SIG-M5 treated with dmso at 0.1 percent for 504 hours (cell line): ENCODE results near the gene TBCD.
"Not testable (repeated sequence)": the region's sequence is repeated elsewhere in the genome, so short reads cannot be mapped to it uniquely, and the experiment has no call there.

ENCODE experiments used
- DNase-seq: peaks from one replicate; lab custom pipeline; 2025; ENCODE audit not compliant: unreplicated experiment; lab: John Stamatoyannopoulos, UW

Gene TBCD

DNA sequence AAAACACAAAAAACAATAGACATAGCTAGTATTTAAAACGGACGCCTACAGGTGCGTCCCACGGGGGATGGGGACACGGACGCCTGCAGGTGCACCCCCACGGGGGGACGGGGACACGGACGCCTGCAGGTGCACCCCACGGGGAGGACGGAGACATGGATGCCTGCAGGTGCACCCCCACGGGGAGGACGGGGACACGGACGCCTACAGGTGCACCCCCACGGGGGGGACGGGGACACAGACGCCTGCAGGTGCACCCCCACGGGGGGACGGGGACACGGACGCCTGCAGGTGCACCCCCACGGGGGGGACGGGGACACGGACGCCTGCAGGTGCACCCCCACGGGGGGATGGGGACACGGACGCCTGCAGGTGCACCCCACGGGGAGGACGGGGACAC lies 212.6 kb downstream of the TBCD start:
- DNase-seq: not testable (repeated sequence)

DNA sequence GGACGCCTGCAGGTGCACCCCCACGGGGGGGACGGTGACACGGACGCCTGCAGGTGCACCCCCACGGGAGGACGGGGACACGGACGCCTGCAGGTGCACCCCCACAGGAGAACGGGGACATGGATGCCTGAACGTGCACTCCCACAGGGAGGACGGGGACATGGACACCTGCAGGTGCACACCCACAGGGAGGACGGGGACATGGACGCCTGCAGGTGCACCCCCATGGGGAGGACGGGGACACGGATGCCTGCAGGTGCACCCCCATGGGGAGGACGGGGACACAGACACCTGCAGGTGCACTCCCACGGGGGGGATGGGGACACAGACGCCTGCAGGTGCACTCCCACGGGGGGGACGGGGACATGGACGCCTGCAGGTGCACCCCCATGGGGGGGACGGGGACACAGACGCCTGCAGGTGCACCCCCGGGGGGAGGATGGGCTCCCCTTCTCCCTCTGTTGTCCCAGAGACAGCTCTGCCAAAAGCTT lies 213.0 kb downstream of the TBCD start:
- DNase-seq: no peak

DNA sequence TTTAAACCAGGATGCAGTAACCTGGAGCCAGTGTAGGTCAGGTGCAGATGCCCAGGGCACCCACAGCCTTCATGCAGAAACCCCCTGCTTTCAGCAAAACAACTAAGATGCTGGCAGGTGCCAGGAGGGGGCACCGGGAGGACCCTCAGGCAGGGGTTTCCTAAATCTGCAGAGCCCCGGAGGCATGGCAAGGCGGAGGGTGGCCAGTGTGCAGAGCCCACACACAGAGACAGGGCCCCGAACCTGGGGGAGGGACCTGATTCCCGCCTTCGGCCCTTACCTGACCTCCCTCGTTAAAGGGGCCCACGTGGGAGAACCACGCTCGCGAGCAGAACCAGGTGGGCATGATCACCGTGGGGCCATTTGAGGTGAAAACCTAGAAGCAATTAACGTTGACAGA lies 213.5 kb downstream of the TBCD start:
- DNase-seq: no peak

DNA sequence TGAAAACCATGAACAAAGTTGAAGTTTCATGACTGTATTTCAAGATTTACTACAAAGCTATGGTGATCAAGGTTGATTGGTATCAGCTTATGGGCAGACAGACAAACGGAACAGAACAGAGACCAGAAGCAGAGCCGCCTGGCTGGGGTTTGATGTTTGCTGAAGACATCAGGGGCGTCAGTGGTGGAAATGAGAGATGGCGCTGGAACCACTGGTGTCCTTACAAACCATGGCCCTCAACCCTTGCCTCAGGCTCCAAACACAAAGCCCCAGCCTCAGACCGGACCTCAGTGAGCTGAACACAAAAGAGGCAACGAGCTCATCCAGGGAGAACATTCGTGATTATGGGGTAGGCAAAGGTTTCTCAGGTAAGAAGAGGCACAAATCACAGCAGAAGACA lies 214.6 kb downstream of the TBCD start:
- DNase-seq: no peak

DNA sequence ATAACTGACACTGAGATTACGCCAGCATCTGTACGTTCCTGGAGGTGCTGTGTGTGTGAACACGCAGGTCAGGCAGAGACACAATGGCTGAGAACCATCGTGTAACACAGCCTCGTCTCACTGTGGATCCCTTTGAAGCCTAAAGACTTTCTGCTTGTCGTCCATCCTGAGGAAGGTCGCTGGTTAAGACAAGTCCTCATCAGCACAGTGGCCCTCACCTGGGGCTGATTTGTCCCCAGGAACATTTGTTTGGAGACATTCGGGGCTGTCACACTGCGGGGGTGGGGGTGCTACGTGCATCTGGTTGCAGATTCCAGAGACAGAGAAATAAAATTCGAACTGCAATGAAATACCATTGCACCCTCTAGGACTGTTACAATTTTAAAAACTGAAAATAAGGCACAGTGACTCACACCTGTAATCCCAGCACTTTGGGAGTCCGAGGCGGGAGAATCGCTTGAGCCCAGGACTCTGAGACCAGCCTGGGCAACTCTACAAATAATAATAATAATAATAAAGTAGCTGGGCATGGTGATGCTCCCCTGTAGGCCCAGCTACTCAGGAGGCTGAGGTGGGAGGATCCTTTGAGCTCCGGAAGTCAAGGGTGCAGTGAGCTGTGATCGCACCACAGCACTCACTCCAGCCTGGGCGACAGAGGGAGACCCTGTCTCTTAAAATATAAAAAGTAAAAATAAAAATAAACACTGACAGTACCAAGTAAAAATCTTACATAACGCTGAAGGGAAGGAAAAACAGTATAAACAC lies 215.6 kb downstream of the TBCD start:
- DNase-seq: no peak

DNA sequence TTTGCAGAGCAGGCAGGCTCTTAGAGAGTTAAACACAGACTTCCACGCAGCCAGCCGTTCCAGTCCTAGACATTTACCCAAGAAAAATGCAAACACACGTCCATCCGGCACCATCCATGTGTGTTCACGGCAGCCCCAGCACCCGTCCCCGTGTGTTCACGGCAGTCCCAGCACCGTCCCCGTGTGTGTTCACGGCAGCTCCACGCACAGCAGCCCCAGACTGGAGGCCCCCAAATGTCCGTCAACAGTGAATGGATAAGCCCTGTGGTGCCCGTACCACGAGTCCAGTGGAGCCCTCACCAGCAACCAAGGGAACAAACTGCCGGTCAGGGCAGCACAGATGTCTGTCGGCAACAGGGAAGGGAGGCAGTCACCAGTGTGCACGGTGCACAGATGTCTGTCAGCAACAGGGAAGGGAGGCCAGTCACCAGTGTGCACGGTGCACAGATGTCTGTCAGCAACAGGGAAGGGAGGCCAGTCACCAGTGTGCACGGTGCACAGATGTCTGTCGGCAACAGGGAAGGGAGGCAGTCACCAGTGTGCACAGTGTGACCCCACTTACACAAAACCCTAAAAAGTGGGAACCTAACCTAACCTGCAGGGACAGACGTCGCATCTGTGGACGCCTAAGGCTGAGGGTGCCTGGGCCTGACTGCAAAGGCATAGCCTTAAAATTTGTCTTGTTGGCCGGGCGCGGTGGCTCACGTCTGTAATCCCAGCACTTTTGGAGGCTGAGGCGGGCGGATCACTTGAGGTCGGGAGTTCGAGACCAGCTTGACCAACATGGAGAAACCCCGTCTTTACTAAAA lies 216.4 kb downstream of the TBCD start:
- not testable (repeated sequence) for DNase-seq

DNA sequence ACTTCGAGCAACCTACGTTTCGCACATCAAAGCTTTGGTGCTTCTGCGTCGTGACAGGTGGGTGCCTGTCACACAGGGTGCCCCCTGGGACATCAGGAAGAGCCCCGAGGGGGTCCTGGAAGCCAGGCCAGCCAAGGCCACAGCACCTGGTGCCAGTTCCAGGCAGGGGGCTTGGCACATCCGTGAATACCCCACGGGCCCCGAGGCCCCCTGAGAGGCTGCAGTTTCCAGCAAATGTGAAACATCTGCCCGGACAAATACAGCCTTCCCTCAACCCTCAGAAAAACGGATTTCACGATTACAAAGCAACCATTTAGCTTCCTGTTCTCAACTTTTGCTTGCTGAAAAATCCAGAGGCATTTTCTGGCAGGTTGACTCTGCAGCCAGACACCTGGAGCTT lies 218.2 kb downstream of the TBCD start:
- DNase-seq: no peak

DNA sequence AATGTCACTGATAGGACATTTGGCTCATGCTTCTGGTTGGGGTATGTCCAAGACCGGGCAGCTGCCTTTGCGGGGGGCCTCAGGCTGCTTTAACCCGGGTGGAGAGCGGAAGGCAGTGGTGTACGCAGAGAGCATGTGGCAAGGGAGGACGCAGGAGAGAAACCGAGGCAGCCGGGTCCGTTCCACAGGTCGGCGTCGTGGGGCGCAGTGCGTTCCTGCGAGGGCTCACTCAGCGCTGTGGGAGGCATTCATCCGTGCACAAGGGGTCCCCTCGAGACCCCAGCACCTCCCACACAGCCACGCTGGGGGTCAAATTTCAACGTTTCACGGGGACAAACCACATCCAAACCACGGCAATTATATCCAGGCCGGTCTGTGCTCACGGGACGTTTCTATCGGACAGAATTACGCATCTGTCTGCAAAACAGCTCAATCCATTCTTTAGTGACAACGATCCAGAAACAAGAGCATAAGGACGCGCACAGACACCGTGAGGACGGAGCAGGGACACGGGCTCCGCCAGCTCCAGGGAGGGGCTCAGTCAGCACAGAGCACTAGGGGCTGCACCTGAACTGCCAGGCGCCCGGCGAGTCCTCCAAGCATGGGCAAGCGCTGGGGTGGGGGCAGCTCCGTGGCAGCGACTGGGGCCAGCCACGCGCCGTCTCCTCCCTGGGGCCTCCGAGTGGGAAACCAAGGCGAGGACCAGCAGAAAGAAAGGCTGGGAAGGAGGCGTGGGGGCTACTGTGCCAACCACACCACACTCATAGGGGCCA lies 219.1 kb downstream of the TBCD start:
- DNase-seq: no peak

DNA sequence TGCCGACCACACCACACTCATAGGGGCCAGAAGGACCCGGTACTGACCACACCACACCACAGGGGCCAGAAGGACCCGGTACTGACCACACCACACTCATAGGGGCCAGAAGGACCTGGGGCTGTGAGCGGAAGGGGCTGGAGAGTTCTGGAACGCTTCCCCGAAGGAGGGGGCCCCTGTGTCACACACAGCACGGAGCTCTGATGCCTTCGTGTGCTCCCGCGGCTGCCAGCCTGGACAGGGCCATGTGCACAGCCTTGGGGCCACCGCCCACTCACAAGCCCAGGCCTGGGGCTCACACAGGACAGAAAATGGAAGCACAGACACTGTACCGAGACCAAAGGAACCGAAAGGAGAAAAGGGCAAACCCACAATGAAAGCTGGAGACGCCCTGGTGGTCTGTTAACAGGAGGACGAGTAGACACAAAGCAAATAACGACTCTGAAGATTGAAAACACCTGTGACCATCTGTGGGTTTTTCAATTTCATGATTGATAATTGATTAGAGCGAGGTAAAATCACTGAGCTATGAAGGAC lies 221.0 kb downstream of the TBCD start:
- DNase-seq: no peak

DNA sequence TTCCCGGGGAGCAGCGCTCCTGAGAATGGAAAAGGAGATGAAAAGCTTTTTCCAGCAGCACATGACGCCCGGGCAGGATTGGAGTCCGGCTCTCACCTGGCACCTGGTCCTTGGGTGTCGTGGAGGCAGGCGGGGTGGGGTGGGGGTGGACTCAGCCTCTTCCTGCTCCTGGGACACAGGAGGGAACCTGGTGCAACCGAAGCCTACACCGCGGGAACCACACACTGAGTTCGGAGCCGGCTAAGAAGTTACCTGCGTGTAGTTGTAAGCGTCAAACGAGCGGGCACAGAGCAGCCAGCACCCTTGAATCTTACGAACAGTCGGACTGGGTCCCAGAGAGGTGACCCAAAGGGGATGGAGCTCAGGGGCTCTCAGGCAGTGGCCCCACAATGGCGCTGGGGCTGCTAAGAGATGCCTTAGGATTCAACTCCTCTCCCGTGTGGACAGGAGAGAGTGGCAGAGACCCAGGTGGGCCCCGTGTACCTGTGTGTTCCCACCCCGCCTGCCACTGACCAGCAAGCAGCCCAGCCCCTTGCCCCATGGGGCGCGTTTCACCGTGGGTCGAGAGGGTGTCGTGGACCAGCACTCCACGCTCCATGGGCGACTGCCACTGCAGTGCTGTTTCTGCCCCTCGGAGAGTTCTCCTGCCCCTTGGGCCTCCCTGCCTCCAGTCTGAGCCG lies 221.7 kb downstream of the TBCD start:
- no peak for DNase-seq

DNA sequence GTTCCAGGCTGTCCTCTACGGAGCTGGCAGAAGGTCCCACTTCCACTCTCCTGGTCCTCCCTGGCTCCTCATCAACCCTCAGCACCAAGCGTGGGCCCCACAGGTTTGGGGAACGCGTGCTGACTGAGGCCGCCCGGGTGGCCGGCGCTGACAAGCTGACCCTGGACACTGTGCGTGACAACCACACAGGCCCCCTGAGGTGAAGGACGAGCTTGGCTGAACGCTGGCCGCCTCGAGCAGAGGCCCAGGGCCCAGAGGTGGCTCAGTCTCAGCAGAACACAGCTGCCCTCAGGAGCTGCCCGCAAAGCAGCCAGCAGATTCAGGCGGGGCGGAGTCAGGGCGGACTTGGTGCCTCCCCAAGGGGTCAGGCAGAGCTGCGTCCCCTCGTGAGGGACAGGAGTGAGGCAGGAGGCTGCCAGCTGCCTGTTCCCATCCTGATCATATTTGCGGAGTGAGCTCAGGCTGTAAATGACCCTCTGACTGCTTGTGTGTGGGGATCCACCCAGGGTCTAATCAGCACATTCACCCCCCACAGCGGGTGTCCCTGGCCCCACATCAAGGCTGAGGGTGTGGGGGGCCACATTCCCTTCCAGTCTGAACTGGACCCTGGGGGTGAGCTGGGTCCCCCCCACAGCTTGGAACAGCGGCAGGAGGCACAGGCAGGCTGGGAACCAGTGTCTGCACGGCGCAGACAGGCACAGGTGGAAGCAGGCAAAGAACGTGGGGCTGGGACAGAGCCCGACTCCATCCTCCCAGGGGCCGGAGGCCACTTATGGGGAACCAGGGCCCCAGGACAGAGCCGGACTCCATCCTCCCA lies 222.5 kb downstream of the TBCD start:
- no peak for DNase-seq

DNA sequence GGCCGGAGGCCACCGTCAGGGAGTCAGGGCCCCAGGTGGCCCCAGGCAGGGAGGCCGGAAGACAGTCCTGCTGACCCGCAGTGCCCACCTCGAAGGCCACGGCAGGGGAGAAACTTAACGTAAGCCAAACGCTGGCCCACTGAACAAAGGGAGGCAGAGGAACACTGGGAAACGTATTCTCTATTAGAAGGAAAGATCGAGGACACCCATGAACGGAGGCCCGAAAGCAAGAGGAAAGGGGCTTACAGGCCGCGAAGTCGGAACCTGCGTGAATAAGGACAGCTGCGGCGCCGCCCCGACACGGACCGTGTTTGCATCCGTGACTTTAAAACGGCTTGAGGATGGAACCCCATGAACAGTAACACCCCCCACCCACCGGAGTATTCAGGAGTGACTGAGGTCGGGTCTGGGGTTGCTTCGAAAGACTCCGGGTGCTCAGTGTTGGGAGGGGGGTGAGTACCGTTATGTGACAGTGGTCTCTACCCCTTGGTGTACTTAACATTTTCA lies 225.2 kb downstream of the TBCD start:
- no peak for DNase-seq

DNA sequence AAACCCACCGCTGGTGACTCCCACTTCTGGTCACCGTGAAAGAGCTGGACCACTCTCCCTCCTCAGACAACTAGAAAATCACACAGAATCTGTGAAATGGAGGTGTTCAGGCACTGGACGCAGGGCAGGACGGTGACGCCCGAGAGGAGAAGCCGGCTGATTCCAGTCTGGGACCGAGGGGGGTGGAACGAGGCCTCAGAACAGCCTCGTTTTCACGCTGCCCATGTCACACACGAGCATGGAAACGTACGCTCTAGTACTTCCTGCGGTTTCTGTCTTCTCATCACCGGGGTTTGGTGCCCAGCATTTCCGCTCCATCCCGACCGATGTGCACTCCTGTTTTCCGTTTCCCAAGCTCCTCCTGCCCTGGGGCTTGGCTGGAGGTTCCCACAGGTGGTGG lies 225.7 kb downstream of the TBCD start:
- DNase-seq: no peak

DNA sequence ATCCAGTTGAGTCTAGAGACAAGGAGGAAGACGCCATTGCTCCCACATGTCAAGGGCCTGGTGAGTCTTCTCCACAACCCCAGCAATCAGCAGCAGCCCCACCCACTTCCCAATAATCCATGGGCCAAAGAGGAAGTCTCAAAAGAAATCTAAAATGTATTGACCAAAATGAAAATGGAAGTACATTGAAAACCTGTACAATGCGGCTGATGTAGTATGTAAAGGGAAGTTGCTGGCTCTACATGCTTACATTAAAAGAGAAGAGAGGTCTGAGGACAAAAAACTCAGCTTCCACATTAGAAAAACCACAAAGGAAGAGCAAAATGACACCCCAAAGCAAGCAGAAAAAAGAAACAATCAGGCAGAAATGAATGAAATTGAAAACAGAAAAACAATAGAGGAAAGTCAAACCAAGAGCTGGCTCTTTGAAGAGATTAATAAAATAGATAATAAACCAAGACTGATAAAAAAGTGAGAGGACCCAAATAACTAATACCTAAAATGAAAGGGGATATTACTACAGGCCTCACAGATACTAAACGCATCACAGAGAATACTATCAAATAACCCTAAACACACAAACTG lies 227.0 kb downstream of the TBCD start:
- peak; percentile 94 for DNase-seq

DNA sequence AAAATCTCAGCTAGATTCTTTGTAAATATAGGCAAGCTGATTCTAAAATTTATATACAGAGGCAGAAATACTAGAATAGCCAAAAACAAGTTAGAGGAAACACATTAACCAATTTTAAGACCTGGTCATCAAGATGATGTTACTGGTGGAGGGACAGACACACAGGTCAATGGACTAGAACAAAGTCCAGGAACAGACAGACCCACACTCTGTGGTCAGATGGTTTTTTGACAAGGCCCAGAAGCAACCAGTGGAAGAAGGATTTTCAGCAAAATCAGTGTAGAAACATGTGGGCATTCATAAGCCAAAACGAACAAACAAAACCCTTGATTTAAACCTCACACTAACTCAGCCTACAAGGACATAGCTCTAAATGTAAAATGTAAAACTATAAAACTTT lies 227.9 kb downstream of the TBCD start:
- DNase-seq: no peak

DNA sequence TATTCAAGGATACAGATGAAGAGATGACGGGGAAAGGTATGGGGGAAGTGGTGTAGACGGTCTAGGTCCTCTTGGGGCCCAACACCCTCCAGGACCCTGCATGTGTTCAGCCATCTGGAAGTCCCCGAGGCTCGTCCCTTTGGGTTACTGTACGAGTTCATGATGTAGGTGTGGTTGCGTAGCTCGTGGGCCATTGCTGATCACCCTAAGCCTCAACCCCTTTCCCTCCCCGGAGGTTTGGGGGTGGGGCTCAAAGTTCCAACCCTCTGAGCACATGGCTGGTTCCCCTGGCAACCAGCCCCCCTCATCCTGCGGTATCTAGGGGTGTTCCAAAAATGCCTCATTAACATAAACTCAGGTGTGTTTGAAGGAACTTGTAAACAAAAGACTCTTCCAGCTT lies 228.8 kb downstream of the TBCD start:
- DNase-seq: no peak

DNA sequence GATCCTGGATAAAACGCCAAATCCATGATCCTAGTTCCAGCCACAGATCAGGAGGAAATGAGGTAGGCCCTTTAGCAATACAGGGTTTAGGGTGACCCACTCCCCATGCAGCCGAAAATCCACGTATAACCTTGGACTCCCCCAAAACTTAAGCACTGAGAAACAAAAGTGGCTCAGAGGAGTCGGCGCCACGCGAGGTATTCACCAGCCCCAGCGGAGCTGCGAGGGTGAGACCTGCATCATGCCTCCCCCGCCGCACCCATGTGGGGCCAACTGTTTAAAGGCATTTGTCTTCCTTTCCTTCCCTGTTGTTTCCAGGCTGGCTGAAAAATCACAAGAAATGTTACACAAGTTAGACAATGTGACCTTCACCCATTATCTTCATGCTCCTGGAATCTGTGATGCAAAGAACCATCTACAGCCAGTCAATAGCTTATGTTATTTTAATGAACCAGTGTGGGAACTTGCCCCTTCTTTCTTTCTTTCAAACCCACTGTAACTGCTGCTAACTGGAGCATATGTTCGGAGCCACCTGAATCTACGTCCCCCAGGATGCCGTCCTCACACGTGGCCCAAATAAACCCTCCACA lies 229.4 kb downstream of the TBCD start:
- no peak for DNase-seq

DNA sequence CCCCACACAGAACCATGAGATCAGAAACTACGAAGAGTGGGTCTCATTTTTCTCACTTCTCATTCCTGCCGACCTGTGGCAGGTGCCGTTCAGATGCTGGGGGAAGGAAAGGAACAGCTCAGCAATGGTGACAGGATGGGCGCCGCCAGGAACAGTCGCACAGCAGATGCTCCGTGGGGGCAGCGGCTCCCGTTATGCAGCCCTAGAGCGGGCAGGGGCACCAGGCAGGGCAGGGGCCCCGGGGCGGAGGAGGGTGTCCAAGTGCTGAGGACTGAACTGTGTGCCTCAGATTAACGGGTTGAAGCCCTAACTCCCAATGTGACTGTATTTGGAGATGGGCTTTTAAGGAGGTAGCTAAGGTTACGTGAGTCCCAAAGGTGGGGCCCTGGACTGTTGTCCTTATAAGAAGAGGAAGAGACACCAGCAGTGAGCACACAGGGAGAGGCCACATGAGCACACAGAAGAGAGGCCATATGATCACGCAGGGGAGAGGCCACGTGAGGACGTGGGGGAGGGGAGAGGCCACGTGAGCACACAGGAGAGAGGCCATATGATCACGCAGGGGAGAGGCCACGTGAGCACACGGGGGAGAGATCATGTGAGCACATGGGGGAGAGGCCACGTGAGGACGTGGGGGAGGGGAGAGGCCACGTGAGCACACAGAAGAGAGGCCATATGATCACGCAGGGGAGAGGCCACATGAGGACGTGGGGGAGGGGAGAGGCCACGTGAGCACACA lies 231.8 kb downstream of the TBCD start:
- DNase-seq: no peak
